NK-92 (cell line): ENCODE results near the gene CACNB2.

Source experiments
- DNase-seq: peaks from one replicate; lab custom pipeline; 2025; ENCODE audit not compliant: unreplicated experiment; lab: John Stamatoyannopoulos, UW

CACNB2 gene

DNA sequence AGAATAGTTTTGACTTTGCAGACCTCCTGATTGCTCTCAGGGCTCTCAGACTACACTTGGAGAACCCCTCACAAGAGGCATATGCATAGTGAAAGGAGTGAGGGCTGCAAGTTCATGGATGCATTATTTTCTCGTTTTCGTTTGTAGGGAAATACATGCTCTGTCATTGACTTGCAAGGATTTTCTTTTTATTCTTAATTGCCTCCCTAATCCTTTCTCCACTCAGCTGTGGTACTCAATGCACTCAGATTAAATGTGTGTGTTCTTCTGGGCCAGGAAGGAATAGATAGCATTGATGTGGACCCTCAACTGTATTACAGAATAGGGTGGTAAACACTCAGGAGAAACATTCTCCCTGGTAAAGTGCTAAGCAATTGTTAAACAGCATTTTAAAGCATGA, 188.7 kb downstream of the CACNB2 start:
- DNase-seq, result no peak

DNA sequence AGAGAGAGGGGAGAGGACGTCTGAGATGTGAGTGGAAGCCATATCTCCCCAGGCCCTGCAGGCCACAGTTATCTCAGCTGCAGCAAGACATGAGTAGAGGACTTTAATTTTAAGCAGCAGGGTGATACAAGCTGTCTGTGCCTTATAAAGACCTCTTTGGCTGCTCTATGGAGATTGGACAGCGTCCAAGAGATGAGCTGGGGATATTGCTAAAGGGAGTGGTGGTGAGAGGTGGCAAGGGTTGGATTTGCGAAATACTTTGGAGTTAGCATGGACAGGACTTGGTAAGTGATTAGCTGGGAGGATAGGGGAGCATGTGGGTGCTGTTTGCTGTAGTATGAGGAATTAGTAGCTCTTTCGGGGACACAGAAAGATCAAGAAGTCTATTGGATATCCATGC, 191.8 kb downstream of the CACNB2 start:
- no peak for DNase-seq

GRCh38 chr10:18332484-18332883, 192.3 kb downstream of the CACNB2 start:
- DNase-seq, result no peak

- no peak for DNase-seq
Observed at GRCh38 chr10:18333621-18334020, 193.4 kb downstream of the CACNB2 start.

- DNase-seq, result no peak
Observed at GRCh38 chr10:18334116-18334867, 194.1 kb downstream of the CACNB2 start.

DNA sequence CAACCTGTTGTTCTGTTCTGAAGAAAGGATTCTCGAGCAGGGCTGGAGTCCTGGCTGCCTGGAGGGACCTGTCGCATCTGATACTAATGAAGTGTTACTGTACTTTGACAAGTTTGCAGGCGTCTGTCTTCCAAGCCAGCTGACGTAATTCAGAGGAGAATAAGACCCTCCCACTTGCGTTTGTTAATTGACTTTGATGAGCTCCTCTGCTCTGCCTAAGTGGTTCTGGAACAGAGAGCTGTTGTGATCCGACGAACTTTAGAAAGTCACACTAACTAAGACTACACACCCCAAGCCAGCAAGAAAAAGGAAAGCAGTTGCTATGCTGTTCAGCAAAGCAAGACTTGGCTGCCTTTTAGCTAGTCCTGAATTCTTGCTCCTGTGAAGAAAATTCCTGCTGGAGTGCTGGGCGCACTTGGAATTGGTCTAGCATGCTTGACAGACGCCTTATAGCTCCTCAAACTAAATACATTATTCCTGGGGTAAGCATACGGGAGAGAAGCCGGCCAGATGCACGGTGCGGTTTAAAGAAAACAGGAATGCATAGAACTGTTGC, 200.3 kb downstream of the CACNB2 start:
- no peak for DNase-seq

GRCh38 chr10:18341055-18341454, 200.8 kb downstream of the CACNB2 start:
- DNase-seq, result no peak

DNA sequence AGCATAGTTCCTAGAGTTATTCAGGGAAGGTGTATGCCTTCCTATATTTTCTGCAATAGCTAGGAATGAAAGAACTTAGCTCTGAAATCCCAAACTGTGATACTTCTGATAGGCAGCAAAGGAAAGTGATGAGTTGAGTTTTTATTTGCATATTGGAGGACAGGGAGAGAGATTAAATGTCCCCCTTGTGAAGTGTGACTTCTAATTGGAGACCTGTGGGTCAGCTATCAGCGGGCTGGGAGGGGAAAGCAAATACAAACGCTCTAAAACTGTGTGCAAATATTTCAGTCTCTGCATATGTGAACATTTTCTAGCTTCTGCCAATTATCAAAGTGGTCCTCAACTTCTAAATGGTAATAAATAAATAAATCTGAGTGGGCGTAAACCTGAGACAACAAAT, 203.3 kb downstream of the CACNB2 start:
- DNase-seq, result no peak

- no peak for DNase-seq
Observed at GRCh38 chr10:18345308-18345707, 205.1 kb downstream of the CACNB2 start.

GRCh38 chr10:18350340-18350739, 210.1 kb downstream of the CACNB2 start:
- DNase-seq, result no peak

DNA sequence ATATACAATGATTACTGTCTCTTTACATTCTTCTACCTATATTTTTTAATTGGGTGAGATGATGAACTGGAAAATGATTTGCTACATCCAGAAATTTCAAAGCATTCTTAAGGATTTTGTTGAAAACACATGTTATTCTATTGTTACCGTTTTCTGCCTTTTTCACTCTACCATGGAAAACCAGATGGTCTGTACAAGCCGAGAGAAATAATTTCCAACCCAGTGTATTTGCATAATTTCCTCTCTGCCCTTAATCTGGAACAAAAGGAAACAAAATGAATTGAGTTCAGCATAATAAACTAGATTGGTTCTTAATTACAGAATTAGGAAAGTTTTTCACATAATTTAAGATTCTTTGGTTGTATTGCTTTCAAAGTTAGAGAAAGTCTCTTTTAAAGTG, 211.2 kb downstream of the CACNB2 start:
- no peak for DNase-seq

- no peak for DNase-seq
Observed at GRCh38 chr10:18352175-18352574, 212.0 kb downstream of the CACNB2 start.

DNA sequence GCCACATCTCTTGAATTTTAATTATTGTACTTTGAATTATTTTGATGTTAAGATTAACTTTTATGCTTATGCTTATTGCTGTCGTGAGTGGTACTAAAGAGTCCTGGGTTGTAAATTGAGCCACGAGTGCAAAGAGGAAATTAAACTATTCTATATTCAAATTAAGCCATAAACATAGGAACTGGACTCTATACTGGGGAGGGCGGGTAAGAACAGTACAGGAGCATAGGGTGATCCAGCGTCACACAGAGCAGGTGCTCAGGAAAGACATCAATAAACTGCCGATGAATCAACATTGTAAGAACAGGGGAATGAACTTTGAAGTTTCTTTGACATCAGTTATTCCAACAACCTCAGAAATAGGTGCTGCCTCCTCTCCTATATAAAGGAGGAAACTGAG, 219.6 kb downstream of the CACNB2 start:
- DNase-seq, result no peak

GRCh38 chr10:18362892-18363291, 222.7 kb downstream of the CACNB2 start:
- no peak for DNase-seq

DNA sequence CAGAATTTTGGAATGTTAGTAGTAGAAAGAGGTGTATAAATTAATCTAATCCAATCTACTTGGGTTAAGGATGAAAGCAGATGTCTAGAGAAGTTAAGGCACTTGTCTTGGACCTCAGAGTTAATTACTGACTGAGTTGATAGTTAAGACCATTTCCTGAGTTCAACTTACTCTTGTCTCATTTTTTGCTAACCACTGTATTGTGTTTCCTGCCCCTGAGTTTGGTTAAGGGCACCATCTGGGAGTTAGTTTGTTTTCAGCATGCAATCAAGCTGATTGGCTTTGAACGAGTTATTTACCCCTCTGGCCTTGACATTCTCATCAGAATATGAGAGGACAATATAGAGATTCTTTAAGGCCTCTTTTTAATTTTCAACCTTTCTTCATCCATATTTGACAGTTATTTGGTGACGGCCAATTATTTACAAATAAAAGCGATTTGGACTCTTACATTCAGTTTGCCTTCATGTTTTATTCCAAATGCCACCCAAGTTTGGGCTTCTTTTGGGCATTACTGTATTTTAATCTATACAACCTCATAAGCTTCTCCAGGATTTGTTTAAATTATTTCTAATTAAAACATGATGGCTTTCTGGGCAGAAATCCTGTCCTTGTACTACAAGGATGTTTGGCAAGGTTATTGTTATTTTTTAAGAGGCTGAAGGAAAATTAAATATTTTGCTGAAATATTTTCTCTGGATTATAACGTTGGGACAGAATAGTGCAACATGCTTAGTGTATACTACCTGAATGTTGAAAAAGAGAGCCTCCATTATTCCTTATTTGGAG, 225.0 kb downstream of the CACNB2 start:
- DNase-seq, result no peak

- DNase-seq, result no peak
Observed at GRCh38 chr10:18367840-18368239, 227.6 kb downstream of the CACNB2 start.

- DNase-seq, result no peak
Observed at GRCh38 chr10:18368273-18368672, 228.0 kb downstream of the CACNB2 start.

DNA sequence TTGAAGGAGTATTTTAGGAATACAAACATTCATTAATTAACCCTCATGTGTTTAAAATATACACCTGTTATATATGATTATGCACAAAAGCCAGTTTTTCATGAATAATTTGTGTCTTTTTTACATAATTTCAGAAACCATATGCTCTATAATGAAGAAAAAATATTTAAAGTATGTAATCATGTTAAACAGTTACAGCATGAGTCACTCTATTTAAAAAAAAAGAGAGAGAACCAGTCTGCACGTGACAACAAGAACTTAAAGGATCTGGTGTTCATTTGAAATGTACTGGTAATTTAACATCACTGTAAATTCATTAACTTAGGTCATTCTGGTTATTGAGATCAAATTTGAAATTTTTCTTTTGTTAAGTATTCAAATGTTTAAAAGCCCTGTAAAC, 228.5 kb downstream of the CACNB2 start:
- no peak for DNase-seq

DNA sequence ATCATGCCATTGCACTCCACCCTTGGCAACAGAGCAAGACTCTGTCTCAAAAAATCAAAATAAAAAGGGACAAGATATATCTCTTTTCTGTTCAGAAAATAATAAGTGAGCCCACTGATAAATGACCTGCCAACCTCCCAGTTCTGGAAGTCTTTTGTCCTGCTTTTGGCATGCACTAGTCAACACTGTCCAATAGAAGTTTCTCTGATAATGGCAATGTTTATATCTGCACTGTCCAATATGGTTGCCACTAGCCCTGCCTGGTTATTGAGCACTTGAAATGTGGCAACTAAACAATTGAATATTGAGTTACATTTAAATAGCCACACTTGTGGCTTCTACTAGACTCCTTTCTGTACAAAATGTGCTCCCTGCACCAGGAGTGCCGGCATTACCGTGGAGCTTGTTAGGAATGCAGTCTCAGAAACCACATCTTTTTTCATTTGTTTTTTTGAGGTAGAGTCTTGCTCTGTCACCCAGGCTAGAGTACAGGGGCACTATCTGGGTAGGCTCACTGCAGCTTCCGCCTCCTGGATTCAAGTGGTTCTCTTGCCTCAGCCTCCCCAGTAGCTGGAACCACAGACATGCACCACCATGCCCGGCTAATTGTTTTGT, 229.7 kb downstream of the CACNB2 start:
- DNase-seq, result no peak

DNA sequence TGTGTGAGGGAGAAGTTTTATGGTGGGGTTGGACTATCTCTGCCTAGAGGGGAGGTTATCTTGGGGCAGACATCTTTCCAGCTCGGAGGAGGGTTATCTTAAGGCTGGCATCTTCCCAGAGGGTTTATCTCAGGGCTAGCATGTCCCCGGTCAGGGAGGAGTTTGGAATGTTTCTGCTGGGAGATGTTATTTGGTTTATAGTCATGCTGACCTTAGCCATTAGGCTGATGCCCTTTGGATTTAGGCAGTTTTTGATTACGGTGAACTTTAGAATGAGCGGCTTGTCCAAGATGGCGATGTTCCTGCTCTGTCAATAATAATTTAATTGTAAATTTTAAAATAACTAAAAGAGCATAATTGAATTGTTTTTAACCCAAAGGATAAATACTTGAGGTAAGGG, 236.4 kb downstream of the CACNB2 start:
- no peak for DNase-seq

- no peak for DNase-seq
Observed at GRCh38 chr10:18377898-18378297, 237.7 kb downstream of the CACNB2 start.

DNA sequence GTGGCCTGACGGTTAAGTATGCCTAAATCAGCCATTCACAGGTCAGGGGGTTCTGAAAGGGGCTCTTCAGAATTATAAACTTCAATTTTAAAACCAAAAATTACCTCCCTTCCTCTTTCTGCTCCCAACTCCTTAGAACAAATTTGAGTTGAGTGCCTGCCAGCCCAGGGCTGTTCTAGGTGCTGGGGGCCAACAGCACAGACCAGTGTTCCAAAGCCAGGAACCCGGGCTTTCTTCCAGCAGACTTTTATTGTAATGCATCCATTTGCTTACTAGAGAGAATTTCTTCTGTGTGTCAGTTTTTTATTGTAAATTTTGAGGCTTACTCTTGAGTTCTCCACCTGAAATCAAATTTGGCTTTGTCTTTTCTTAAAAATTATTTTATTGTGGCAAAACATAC, 238.5 kb downstream of the CACNB2 start:
- no peak for DNase-seq
